ENCODE measurements around the gene SLC1A4.

DNA sequence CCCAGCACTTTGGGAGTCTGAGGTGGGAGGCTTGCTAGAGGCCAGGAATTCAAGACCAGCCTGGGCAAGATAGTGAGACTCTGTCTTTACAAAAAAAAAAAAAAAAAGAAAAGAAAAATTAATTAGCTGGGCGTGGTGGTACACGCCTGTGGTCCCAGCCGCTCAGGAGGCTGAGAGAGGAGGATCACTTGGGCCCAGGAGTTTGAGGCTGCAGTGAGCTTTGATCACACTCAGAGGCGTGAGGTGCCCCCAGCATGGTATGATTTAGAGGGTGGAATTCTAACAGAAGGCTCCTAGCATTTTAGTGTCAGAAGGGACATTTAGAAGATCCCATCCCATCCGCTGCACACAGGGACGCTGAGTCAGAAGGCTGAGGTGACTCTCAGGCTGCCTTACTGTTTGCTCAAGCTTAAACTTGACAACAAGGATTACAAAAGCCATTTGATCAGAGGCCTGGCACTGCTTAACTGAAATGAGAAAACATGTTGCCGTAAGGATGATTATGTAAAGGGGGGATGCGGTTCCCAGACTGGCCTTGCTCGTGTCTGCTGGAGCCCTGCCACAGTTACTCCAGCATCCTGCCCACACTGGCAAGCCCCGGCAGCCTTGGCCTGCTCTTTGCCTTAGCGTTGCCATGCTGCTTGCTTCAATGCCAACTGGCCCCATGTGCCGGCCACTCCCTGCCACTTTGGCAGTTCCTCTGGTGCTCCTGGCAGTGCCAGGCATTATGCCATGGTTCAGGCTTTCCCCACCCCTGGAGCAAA is 45.6 kb upstream of the SLC1A4 start:
- TF ChIP-seq POLR2AphosphoS5 (IDR thresholded peaks at IDR 0.05): peak; percentile 32 to 59 (median 49)
- TF ChIP-seq, protein P1, sequence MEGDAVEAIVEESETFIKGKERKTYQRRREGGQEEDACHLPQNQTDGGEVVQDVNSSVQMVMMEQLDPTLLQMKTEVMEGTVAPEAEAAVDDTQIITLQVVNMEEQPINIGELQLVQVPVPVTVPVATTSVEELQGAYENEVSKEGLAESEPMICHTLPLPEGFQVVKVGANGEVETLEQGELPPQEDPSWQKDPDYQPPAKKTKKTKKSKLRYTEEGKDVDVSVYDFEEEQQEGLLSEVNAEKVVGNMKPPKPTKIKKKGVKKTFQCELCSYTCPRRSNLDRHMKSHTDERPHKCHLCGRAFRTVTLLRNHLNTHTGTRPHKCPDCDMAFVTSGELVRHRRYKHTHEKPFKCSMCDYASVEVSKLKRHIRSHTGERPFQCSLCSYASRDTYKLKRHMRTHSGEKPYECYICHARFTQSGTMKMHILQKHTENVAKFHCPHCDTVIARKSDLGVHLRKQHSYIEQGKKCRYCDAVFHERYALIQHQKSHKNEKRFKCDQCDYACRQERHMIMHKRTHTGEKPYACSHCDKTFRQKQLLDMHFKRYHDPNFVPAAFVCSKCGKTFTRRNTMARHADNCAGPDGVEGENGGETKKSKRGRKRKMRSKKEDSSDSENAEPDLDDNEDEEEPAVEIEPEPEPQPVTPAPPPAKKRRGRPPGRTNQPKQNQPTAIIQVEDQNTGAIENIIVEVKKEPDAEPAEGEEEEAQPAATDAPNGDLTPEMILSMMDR (IDR thresholded peaks at IDR 0.05): no peak
- TF ChIP-seq POLR2A (IDR thresholded peaks at IDR 0.05): no peak

All from breast epithelium (tissue), 3 donors.